ENCODE data around the gene TLN1.

Gene TLN1

DNA sequence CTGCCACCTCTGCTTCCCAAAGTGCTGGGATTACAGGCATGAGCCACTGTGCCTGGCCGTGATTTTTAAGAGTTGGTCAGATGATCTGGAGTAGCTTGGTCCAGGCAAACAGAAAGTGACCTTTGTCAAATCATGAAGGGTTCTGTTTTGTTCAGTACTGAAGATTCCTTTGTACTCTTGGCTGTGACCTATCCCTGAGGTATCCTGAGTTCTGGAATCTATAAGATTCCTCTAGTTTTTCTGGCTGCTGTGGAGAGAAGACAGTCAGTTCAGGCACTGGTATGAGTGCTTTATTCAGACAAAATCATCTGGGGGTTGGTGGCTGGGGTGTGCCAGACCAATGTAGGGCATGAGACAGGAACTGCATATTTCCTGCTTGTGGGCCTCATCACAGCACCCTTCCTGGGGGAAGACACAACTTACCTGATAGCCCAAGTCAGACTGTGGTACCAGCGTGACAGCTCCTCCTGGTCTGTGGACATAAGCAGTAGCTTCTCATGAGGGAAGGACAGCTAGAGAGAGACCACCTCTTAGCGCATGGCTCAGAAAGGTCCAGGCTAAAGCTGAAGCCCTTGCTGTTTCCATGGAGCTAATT, 70.1 kb downstream of the TLN1 start:
- no peak for DNase-seq (ENCODE audit: low read depth)

DNA sequence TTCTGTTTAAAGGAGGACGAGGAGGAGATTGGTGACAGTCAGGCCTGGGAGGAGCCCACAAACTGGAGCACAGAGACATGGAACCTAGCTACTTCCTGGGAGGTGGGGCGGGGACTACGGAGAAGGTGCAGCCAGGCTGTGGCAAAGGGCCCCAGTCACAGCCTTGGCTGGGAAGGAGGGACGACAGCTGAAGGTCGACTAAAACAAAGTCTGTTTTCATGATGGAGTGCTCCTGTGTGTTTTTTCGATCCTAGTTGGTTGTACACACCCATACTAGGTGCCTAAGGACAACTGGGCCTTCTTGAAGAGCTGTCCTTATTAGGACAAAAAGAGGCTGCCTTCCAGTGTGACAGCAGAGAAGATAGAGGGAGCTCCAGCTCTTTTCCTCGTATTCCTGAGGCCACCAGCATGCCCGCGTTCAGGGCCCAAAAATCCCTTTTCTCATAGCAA, 71.0 kb downstream of the TLN1 start:
- no peak for DNase-seq (ENCODE audit: low read depth)

DNA sequence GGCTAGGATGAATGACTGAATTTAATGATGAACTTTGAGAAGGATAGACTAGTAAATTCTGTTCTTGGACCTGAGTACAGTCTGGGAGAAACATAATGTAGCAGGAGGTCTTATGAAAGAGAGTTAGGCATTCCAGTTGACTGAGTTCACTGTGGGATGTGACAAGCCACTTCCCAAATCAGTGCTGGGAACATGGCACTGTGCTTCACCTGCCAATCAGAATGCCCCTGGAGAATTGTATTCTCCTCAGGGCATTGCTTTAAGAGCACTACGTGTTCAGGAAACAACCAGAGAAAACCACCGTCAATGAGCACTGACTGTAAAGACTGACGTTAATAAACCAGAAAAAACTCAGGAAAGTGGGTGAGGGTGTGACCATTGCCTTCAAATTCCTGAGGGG, 72.7 kb downstream of the TLN1 start:
- DNase-seq (ENCODE audit: low read depth): peak; percentile 56

DNA sequence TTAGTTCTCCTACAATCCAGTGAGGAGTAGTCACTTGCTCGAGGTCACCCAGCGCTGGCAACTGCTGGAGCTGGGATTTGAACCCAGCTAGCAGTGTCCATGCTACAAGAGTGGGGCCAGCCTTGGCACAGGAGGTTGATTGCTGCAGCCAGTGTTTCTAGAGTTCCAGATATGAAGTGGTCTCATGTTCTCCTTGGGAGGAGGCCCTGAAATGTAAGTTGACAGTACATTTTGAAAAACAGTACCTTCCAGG, 73.1 kb downstream of the TLN1 start:
- no peak for DNase-seq (ENCODE audit: low read depth)

DNA sequence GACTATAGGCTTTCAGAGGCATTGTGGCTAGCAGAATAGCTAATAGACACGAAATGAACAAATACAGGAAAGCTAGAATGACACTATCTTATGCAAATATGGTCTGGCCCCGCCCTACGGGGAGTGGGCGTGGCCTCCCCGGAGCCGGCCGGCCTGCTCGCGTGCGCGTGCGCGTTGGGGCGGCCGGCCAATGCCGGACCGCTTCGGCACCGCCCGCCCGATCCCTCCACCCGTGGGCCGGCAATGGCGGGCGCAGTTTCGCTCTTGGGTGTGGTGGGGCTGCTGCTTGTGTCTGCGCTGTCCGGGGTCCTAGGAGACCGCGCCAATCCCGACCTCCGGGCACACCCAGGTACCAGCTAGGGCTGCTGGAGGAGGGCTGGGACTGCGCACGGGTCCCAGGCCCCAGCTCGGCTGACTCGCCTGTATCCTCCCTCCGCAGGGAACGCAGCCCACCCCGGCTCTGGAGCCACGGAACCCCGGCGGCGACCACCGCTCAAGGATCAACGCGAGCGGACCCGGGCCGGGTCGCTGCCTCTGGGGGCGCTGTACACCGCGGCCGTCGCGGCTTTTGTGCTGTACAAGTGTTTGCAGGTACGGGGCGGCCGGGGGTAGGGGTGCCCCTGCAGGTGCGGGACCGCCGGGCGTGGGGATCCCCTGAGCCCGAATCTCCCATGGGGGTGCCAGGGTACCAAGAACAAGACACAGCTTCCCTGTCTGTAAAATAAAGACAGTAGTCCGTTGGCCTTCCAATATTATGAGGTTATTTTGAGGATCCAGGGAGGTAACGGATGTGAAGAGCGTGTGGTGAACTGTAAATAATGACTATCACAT, 73.6 kb downstream of the TLN1 start, which contains the start of gene CCDC107:
CCDC107 (plus strand) TSS at position 156 of the 831 bp plus-strand sequence; CDS start at position 244, 88 bp downstream.
- DNase-seq (ENCODE audit: low read depth): no peak

DNA sequence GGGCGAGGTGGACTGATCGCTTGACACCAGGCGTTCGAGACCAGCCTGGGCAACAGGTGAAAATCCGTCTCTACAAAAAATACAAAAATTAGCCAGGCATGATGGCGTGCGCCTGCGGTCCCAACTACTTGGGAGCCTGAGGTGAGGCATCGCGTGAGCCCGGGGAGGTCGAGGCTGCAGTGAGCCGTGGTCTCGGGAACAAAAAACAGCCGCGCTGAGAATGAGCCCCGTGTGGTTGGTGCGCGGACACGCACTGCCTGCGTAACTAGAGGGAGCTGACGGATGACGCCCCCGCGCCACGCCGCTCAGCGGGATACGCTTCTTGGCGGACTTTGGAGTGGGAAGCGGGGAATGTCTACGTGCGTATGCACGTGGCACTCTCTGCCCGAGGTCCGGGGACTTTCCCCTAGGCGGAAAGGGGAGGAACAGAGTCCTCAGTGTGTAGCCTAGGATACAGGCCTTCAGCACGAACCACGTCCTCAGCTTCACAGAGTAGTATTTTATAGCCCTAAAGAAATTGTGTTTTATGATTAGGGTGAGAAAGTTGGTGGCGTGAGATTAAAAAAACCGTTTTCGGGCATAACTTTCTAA, 74.4 kb downstream of the TLN1 start, which contains the start of gene RMRP:
RMRP (minus strand) TSS at position 474 of the 591 bp plus-strand sequence.
- DNase-seq (ENCODE audit: low read depth): peak; percentile 98

DNA sequence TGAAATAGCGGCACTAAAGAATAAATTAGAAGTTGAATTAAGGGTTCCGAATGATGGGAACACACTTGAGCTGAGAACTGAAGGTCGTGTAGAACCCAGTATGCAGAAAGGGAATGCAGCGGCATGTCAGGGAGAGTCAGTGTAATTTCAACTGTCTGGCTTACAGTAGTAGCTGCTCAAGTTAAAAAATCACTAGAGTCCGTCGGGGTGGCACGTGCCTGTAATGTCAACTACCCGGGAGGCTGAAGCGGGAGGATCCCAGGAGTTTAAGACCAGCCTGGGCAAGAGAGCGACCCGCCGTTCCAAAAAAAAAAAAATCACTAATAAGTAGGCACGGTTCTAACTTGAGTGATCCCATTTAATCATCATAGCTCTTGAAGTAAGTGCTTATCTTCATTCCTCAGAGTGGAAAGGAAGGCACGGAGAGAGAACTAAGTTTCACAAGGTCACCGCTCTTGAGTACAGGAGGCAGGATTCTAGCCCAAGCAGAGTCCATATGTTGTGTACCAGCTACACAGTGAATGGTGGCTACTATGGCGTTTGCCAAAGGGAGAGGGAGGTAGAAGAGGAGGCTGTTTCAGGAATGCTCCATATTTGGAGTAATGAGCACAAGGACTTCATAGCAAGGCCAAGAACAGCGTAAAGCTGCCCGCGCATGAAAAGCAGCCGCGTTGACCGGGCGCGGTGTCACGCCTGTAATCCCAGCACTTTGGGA, 75.0 kb downstream of the TLN1 start:
- no peak for DNase-seq (ENCODE audit: low read depth)

DNA sequence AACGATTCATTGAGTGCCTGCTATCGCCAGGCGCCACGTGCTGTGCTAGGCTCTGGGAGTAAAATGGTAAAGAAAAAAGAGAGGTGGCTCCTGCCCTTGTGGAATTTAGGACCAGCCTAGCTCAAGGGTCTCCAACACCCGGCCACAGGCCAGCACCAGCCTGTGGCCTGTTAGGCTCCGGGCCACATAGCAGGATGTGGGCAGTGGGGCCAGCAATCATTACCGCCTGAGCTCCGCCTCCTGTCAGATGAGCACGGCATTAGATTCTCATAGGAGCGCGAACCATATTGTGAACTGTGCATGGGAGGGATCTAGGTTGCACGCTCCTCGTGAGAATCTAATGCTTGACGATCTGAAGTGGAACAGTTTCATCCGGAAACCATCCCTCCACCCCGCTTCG, 75.6 kb downstream of the TLN1 start:
- no peak for DNase-seq (ENCODE audit: low read depth)

DNA sequence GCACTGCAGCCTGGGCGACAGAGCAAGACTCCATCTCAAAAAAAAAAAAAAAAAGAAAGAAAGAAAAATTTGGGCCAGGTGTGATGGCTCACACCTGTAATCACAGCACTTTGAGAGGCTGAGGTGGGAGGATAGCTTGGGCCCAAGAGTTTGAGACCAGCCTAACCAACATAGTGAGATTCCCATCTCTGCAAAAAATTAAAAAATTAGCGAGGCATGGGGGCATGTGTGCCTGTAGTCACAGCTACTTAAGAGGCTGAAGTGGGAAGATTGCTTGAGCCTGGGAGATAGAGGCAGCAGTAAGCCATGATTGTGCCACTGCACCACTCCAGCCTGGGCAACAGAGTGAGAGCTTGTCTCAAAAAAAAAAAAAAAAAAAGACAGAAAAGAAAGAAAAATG, 78.4 kb downstream of the TLN1 start:
- DNase-seq (ENCODE audit: low read depth): no peak

DNA sequence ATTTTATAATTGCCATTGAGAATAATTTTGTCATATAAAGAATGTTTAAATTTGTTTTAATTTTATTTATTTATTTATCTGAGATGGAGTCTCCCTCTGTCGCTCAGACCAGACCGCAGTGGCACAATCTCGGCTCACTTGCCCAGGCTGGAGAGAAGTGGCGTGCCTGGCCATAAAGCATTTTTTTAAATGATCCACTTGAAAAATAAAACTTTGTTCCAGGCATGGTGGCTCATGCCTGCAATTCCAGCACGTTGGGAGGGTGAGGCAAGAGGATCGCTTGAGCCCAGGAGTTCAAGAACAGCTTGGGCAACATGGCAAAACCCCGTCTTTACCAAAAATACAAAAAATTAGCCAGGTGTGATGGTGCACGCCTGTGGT, 79.2 kb downstream of the TLN1 start:
- DNase-seq (ENCODE audit: low read depth): no peak

DNA sequence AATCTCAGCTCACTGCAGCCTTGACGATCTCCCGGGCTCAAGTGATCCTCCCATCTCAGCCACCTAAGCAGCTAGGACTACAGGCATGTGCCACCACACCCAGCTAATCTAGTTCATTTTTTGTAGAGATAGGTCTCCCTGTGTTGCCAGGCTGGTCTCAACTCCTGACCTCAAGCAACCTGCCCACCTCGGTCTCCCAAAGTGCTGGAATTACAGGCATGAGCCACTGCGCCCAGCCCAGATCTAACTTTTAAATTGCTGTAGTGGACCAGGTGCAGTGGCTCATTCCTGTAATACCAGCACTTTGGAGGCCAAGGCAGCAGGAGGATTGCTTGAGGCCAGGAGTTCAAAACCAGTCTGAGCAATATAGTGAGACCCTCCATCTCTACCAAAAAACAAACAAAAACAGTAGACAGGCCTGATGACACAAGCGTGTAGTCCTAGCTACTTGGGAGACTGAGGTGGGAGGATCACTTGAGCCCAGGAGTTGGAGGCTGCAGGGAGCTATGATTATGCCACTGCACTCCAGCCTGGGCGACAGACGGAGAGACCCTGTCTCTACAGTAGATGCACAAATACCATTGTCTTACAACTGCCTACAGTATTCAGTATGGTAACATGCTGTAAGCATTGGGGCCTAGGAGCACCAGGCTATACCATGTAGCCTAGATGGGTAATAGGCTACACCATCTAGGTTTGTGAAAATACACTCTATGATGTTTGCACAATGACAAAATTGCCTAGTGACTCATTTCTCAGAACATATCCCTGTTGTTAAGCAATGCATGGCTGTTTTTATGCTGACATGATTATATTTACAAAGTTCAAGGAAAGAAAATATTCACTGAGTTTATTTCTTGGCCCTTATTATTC, 79.8 kb downstream of the TLN1 start:
- no peak for DNase-seq (ENCODE audit: low read depth)

DNA sequence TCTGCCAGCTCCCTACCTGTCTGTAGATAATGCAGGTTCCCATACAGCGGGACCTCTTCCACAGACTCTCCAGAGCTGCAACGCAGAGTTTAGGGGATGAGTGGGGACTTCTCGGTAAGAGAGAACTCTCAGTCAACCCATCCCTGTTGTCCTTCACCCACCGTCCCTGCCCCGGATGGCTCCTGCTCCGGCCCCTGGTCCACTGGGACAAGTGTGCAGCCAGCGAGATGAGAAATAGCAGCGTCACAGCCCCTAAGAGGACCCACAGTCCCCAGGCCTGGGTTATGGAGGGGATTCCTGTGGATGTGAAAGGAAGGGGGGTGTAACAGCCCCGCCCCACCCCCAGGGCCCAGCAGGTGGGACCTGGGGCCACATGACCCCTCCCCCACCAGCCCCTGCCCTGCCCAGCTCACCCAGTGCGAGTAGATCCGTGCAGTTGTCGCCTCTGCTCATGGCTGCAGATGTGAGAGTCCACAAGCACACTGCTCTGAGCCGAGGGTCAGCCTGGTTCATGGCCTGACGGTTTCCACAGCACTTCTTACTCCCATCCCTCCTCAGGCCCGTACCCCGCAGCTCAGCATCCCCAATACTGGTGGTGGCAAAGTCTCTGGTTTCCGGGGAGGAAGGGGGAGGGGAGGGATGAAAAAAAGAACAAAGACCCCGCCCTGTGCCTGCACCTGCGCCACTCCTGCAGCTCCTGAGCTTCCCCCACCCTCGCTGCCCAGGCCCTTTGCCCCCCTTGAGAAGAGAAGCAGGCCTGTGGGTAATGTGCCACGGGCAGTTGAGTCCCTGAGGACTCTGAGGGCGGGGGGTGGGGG, 81.4 kb downstream of the TLN1 start, which contains the start of gene SIT1:
SIT1 (minus strand) TSS at position 591 of the 818 bp plus-strand sequence; CDS start at position 513, 78 bp downstream.
- DNase-seq (ENCODE audit: low read depth): no peak

DNA sequence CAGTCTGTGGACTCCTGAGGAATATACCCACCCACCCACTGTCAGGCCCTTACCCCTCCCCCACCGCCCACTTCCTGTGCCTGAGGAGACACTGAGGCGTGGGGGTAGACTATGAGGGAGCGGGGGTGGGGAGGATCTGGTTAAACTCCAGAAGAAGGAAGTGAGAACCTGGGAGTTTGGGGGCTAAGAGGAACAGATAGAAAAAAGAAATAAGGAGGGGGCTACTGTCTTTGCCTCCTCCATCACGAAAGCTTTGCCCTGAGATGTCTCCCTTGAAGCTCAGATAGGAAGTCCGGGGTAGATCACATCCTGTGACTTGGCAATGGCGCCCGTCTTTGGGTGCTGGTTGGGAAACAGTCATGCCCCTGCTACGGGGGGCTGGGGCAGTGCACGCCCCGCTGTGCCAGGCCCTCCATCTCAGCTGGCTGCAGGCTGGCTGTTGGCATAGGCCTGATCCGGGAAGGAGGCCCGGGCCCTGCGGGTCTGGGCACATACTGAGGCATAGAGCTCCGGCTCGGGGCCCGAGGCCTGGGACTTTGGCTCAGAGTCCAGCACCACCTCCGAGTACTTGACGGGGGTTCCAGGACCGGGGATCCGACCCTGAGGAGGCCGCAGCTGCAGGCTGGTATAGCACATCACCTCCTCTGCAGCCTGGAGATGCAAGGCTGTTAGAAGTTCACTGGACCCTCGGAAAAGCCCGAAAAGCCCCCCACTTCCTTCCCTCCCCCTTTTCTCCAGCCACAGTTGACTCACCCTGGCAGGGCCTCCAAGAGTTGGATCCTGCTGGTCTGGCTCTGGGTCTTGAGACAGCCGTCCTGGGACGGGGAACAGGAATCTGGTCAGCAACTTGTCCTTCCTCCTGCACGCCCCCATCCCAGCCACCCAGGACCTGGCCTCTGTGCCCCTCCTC, 82.3 kb downstream of the TLN1 start:
- DNase-seq (ENCODE audit: low read depth): no peak
